Fibroblast of skin of left quadriceps (primary cell): ENCODE results near the gene HLF.

ENCODE experiments used
- DNase-seq, 2 experiments: peaks; one replicate each; pipeline ENCODE4 v3.0.0-alpha.2; 2013; ENCODE audit warnings: low read depth in 2 of 2

Gene HLF

DNA sequence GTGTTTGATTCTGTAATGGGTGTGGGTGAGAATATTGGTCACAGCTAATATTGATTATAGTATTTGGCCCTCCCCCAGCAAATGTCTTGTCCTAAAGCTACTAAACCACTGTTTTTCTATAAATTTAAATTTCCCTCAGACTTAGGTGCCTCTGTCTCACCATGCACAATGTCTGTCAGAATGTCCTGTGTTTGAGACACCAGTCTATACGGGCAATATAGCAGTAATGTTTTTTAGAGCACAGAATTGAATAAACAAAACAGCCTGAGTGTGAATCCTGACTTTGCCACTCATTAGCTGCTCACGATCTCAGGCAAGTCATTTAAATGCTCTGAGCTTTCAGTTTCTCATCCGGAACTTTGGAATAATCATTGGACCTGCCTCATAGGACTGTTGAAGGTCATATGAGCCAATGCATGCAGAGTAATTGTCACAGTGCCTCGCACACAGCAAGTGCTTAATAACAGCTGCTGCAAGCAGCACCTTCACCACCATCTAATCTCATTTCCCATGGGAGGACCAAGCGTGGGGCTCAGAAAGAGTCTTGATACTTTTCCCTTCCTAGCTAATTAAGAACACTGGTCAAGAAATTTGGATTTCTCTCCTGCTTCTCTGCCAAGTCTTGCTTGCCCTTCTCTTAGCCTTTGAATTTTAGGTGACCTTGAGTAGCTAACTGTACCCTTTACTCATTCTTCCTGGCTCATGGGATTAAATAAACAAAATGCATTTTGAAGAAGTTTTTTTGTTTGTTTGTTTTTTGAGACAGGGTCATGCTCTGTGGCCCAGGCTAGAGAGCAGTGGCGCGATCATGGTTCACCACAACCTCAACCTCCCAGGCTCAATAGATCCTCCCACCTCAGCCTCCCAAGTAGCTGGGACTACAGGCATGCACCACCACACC, 9.8 kb downstream of the HLF start:
- no peak for DNase-seq

DNA sequence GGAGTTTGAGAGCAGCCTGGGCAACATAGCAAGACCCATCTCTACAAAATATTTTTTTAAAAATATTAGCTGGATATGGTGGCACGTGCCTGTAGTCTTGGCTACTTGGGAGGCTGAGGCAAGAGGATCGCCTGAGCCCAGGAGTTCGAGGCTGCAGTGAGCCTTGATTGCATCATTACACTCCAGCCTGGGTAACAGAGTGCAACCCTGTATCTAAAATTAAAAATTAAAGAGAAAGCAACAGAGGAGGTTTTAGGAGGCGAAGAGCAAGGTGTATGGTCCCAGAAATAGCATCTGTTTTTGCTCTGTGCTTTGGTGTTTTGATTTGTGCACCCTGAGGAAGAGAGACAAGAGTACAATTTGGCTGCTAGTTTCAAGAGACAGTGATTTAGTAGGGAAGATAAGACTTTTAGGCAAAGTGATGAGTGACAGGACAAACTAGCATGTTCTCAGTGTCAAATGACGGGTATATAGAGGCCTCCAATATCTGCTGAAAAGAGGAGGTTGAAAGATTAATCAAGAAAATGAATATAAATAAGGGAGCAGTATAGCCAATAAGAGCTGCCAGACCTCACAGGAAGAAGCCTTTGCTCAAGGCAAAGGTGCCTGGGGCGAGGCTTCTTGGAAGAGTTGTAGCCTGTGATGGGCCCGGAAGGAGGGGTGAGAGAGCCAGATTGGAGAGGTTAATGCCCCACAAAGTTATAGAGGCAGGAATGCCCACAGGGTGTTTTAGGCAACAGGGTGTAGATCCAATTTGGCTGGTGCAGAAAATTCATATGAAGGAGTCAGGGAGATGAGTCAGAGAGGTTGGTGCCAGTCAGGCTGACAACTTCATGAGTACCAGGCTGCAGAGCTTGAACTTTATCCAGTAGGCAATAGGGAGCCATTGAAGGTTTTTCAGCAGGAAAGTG, 11.4 kb downstream of the HLF start:
- no peak for DNase-seq

DNA sequence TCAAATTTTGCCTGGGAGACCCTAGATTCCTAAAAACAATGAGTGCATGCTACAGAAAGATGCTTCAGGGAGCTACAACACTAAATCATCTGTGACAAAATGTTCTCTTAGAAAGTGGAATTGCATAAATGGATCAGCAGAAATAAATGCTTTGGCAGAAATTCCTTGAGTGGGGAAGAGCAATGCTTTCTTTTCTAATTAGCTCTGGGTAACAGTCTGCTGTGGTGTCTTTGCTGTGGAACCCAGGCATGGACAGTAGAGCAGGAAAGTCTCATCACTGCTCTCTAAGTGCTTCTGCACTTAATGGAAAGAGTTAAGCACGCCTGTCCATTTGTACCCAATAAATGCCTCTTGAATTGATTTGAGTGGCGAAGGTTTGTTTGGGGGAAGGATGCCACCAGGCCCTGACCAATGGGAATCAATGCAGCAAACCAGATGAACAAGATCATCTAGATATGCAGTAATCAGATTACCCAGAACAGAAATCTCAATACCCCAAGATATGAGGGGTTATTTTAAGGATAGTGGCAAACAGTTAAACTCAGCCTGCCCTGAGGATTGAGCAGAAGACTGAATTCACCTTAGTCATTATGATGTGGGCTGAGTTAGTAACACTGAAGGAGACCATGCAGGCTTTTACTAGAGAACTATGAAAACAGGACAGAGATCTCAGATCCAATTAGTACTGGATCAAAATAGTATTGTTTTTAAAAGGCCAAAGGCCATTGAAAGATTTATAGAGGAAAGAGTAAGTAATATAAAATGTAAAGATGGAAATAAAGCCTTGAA, 13.6 kb downstream of the HLF start:
- no peak for DNase-seq

DNA sequence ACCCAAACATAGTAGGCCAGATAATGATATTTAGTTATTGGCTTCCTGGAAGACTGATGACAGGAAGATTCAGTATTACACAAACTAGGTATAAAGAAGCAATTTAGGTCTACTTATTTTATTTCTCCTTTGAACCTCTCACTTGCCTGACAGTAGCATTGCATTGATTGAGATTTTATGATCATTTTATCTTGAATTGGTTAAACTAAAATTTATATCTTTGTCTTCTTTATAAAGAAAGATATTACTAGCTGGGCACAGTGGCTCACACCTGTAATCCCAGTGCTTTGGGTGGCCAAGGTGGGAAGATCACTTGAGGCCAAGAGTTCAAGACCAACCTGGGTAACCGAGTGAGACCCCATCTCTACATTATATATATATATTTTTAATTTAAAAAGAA, 14.4 kb downstream of the HLF start:
- no peak for DNase-seq

DNA sequence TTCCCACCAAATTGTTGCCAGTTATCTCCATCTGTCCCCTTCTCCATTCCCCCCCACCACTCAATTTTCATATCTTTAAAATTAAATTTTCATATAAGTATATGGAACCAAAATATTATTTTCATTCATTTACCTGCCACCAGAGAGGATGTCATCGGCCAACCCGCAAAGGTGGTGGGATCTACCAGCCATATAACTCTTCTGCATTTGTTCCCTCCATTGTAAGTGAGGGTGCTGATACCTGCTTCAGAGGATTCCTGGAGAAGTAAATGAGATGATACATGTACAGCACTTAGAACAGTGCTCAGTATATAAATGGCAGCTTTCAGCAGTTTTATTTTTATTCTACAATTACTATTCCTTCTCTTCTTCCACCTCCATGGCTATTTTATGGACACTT, 15.0 kb downstream of the HLF start:
- DNase-seq, result no peak

DNA sequence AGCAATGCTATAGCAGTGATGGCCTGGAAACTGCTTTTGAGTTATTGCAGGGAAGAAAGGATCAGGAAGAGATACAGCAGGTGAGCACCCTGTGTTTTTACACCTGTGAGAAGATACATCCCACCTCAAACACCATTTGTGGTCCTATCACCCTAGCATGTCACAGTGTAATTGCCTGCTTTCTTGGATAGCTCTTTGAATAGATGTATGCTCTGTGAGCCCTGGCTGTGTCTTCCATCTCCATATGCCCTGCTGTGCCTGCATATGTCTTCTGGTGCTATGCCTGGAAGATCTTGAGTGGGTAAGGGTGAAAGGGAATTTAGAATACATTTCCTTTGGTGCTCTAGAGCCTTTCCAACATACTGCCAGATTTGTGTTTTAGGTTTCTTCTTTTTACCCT, 15.5 kb downstream of the HLF start:
- no peak for DNase-seq

DNA sequence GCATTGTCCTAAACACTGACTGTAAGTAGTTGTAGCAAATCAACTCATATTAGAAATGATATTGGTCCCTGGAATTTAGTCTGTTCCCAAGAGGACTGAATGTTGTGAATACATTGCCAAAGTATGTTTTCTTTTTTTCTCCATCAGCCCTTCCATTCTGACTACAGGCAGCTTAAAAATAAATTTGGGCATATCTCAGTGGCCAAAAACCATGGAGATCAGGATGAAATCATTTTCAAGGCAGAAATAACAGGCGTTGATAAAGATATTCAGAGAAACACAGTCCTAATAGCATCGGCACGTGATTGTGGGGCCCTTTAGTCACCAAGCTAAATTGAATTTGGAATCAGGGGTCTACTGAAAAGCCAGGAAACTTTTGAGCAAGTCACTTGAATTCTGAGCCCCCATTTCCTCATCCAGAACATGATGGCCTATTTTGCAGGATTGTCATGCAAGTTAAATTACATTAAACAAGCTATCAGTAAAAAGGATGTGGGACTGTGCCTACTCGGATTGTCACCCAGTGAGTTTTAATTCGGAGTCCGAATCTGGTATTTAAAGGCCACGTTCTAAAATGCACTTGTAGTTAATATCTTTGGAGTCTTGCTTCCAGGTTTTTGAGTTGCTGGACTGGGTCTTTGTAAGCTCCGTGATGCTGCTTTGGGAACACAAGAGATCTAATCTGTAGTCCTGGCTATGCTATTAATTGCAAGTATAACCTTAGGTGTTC, 17.1 kb downstream of the HLF start:
- DNase-seq, result no peak

DNA sequence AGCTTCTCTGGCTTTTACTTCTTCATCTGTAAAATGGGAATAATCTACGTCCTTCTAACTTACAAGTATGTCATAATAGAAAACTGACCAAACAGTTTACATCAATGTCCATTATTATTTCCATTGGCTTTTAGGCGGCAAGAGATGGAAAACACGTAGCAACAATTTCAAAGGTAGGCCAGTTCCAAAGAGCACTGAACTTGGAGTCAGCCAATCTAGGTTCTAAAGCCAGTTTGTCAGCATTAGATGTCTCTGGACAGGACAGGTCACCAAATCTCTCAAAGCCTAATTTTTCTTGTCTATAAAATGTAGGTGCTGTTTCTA, 17.6 kb downstream of the HLF start:
- no peak for DNase-seq

DNA sequence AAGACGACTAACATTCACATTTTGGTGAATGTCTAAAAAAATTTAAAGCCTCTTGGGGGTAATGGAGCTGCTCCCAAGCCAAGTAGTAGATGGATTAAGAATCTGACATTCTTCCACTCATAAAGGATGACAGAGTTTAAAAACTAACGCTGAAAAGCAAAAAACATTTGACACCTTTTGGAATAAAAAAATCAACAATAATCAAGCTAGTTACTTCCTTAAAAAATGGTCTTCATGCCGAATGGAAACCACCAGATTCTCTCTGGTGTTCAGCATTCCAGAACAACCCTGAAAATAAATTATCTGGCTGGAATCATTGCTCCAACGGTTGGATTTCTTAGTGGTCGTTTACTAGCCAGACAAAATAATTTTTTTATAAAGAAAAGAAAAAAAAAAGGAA, 18.0 kb downstream of the HLF start:
- DNase-seq, result no peak

DNA sequence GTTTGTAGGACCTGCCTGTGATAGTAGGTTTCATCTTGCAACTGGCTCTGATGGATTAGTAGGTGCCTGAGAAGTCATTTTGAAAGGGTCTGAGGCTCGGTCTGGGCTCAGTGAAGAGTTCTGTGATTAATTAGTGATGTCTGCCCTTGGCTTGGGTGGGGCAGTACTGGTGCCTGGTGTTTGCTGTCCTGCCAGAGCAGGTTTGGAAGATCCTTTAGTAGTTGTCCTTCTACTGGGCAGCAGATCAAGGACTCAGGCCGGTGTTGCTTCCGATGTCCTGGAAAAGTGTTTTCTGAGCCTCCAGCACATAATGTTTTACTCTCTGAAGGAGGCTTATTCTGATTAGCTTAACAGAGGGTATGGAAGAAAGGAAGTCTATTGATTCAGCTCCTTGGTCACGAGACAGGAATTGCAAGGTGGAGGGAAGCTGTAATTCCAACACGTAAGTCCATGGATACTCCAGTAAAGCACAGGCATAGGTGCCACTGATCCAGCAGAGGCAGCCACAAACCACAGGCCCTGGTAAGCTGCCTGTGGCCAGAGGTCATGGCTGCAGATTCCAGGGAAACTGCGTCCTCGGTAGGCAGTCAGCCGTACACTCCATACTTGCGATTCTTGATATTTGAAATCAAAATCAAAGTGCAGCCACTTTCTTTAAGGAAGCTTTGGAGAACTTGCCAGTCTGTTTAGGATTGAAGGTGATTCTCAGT, 18.7 kb downstream of the HLF start:
- no peak for DNase-seq

DNA sequence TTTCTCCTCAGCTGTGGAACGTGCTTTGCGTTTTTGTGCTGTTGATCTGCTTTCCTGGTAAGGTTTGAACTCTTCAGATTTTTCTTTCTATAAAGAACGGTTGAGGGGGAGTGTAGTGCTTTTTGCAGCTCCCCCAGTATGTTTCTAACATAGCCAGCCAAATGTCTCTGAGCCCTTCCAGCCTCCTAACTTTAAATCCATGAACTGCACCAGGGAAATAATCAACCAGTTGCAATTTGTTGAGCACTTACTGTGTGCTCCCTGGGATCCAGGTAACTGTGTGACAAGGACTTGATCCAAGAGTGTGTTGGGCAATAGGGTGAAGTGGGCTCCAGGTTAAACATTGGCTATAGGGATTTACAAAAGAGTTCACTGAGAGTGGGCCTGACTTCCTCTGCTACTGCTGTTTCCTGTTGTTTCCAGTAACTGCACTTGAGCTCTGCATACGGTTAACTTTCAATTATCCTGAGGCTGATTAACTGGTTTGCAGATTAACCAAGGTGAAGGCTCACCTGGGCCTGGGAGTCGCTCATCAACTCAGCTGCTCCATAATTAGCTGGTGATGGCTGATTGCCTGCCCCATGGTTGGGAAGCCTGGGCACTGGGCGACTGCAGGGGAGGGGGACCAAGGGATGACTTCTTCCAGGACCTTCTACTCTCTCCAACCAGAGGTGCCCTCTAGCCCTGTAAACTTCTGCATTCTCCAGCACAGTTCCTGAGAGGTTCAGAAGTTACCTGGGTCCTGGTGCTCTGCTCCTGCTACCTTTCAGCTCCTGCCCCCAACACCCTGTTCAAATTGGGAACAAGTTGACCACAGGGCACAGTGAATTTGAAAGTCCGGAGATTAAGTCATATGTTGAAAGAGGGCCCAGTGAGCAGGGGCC, 19.5 kb downstream of the HLF start:
- DNase-seq, result no peak

DNA sequence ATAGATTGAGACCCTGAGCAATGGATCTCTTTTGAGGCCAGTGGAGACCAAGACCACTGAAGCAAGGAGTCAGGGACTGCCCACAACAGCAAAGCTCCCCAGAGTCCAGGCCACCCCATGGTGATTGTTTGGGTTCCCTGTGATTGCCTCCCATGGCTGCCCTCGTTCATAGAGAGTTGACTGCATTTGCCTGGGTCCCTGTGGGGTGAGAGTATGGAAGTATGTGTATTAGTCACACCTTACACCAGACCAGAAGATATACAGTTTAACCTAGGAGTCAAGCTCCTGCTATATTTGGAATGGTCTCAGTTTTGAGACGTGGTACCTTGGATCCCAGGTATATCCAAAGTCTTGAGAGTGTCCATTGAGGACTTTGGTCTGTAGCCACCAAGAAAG, 20.2 kb downstream of the HLF start:
- no peak for DNase-seq

DNA sequence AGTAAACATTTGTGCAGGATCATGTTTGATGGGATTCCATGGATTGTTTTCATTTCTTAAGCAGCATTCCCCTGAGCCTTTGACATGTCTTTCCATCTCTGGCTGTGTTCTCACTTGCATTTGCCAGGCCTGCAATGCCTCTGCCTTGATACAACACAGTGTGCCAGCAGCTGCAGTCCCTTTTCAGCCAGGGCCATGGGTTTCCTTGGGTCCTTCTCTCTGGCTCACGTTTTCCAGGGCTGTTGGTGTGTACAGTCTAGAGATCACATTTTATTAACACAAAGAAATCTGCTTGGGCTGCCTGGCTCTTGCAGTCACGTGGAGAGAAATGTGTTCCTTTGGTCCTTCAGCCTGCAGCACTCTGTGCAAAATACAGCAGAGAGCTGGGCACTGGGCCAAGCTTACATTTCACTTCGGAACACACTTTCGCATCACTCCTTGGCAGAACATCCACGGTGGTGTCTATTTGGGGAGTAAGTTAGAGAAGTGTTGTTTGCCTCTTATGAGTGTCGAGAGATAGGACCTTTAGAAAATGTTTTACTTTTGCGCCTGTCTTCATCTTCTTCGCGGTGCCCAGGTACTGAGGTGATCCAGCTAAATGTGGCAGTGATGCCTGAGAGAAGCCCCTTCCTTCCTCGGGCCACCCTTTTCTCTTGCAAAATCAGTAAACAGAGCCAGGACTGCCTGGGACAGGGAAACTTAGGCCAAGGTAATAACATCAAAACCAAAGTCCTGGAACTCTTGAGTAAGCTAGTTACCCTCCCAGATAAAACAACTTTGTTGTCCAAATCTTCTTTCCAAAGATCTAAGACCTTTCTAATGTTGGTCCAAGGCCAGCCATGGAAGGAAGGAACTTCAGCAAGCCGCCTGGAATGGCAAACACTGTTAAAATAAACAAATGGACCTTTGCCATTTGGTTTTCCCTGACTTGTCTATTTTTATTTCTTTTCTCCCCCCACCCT, 20.9 kb downstream of the HLF start:
- DNase-seq, result peak; percentile 21 to 28

DNA sequence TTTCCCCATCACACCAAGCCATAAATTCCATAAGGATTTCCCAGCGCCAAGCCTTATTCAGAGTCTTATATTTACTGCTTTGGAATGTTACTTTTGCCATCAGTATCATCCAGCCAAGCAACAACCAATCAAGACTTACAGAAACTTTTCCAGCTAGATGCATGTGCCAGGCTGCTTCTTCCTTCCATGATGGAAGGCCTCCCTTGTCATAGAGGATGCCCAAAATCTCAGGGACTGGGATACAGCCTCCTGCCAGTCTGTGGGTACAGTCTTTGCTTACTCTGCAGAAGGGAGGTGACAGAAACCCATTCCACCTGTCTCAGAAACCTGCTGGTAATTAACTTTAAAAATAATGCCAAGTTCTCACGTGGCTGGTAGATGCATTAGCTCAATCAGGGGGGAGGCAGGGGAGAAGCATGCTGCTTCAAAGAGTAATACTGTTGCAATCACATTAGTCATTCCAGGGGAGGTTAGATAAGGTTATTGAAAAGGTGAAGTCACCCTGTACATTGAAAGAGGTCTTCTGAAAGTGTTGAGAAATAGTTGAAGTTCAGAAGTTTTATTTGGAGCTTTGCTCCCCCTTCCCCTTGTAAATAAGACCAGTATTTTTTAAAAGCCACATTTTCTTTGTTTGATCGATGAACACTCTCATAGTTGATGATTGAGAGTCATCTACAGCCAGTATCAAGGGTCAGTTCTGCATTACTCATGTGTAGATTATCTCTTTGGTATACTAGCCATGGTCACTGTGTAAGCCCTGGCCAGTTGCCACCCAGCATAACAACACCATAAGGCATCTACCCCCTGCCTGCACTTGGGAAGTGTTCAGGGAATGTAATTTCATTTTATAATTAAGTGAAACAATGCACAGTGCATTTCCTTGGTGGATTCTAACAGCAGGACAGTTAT, 22.2 kb downstream of the HLF start:
- DNase-seq, result no peak

DNA sequence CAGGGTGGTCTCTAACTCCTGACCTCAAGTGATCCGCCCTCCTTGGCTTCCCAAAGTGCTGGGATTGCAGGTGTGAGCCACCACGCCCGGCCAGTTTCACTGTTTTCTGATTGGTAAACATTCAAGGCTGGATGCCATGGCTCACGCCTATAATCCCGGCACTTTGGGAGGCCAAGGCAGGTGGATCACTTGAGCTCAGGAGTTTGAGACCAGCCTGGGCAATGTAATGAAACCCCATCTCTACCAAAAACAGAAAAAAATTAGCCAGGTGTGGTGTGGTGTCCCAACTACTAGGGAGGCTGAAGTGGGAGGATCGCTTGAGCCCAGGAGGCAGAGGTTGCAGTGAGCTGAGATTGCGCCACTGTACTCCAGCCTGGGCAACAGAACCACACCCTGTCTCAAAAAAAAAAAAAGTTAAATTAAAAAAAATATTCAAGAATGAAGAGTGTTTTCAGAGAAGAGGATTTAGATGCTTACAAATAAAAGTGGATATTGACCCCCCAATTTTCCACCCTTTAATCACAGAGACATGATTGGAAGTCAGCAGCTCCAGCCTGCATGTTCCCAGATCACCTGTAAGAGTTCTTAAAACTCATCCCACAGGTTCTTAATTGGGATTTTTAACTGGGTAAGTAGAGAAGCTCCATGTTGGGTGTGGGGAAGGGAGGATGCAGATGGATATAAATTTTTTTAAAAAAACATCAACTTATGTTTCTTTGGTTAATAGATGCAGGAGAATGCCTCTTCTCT, 23.8 kb downstream of the HLF start:
- no peak for DNase-seq

DNA sequence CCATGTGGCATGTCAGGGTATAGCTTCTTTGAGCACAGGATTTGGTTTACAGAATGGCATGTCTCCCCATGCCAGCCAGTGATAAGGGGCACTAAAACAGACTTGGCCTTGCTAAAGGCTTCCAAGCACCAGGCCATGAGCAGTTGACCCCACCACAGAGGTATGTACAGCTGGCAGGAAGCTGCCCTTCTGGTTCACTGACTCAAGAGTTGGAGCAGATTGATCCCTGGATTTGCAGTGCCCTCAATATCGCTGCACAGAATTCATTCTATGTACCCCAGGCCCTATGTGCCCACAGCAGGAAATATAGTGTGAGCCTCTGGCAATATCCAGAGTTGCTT, 24.3 kb downstream of the HLF start:
- no peak for DNase-seq

DNA sequence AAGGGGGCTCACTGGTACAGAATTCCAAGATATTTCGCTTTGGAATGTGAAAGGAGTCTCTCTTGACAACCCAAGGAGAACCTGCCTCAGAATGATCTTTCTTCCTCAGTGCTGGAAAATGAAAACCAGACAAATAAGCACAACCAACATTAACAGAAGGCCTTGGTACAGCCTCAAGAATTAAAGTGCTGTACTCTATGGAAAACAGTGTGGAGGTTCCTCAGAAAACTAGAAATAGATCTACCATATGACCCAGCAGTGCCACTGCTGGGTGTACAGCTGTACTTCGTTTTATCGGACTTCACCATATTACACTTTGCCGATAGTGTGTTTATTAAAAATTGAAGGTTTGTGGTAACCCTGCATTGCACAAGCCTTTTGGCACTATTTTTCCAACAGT, 25.2 kb downstream of the HLF start:
- DNase-seq, result no peak
